HFF-Myc (cell line): ENCODE data around the gene LCOR.

Experiments used
- DNase-seq: peaks from one replicate; pipeline ENCODE4 v3.0.0-alpha.2; 2011; ENCODE audit warnings: low read depth; ENCODE audit errors: extremely low read depth
- H3K4me3 ChIP-seq: replicated peaks from 2 replicates; pipeline ENCODE4 v1.5.1; 2011; ENCODE audit warnings: low read depth, mild to moderate bottlenecking, control low read depth, low read length
- TF ChIP-seq, protein P1 (sequence below): IDR thresholded peaks from 2 replicates; pipeline ENCODE4 v1.5.1; 2012; ENCODE audit warnings: mild to moderate bottlenecking, low read depth, low read length, control low read depth; ENCODE audit errors: missing control alignments

Gene LCOR

DNA sequence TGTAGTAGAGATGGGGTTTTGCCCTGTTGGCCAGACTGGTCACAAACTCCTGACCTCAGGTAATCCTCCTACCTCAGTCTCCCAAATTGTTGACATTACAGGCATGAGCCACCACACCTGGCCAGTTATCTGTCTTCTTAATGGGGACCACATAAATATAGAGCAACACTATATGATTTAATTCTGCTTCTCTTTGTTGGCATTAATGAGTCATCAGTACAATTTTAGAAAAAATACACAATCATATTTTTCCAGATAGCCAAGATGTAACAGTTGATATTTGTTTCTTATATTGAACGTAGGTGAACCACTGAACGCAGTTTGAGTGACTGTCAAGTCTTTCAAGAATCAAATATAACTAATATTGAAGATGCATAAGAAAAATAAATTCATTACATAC lies 48.5 kb downstream of the LCOR start:
- DNase-seq, result no peak
- H3K4me3 ChIP-seq, result no peak overlapping the region
- TF ChIP-seq, protein P1, sequence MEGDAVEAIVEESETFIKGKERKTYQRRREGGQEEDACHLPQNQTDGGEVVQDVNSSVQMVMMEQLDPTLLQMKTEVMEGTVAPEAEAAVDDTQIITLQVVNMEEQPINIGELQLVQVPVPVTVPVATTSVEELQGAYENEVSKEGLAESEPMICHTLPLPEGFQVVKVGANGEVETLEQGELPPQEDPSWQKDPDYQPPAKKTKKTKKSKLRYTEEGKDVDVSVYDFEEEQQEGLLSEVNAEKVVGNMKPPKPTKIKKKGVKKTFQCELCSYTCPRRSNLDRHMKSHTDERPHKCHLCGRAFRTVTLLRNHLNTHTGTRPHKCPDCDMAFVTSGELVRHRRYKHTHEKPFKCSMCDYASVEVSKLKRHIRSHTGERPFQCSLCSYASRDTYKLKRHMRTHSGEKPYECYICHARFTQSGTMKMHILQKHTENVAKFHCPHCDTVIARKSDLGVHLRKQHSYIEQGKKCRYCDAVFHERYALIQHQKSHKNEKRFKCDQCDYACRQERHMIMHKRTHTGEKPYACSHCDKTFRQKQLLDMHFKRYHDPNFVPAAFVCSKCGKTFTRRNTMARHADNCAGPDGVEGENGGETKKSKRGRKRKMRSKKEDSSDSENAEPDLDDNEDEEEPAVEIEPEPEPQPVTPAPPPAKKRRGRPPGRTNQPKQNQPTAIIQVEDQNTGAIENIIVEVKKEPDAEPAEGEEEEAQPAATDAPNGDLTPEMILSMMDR, result no peak

DNA sequence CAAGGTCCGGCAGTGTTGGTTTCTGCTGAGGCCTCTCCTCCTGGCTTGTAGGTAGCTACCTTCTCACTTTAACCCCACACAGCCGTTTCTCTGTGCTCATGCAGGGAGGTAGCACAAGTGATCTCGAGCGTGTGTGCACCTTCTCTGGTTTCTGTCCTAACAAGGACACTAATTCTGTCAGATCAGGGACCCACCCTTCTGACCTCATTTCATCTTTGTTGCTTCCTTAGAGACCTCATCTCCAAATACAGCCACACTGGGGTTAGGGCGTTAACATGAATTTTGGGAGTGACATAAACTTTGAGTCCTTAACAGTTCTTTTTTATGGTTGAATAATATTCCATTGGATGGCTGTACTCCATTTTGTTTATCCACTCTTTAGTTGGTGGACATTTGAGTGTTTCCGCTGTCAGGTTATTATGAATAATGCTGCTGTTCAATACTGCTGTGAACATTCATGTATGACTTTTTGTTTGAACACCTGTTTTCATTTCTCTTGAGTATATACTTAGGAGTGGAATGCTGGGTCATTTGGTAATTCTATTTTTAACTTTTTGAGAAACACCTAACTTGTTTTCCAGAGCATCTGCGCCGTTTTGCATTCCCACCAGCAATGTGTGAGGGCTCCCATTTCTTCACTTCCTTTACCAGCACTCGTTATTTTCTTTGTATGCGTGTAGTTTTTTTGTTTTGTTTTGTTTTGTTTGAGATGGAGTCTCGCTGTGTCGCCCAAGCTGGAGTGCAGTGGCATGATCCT lies 57.5 kb downstream of the LCOR start:
- no peak for DNase-seq
- TF ChIP-seq, protein P1, result no peak
- no peak overlapping the region for H3K4me3 ChIP-seq

DNA sequence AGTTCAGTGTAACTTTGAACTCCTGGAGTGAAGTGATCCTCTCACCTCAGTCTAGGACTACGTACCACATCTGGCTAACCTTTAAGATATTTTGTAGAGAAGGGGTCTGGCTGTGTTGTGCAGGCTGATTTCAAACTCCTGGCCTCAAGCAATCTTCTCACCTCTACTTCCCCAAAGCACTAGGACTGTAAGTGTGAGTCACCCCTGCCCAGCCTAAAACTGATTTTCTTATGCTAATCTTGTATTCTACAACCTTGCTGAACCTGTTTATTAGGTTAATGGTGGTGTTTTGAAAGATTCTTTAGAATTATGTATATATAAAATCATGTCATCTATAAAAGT lies 58.0 kb downstream of the LCOR start:
- TF ChIP-seq, protein P1, result no peak
- no peak overlapping the region for H3K4me3 ChIP-seq
- DNase-seq, result no peak

DNA sequence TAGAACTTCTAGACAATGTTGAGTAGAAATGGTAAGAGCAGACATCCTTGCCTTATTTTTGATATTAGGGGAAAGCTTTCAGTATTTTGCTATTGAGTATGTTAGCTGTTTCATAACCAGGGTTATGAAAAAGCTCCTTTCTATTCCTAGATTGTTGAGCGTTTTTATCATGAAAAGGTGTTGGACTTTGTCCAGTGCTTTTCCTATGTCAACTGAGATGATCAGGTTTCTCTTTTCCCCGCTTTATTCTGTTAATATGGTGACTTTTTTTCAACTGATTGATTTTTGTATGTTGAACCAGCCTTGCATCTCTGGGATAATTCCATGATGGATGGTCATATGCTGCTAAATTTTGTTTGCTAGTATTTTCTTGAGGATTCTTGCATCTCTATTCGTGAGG lies 58.5 kb downstream of the LCOR start:
- no peak for DNase-seq
- TF ChIP-seq, protein P1, result no peak
- no peak overlapping the region for H3K4me3 ChIP-seq

DNA sequence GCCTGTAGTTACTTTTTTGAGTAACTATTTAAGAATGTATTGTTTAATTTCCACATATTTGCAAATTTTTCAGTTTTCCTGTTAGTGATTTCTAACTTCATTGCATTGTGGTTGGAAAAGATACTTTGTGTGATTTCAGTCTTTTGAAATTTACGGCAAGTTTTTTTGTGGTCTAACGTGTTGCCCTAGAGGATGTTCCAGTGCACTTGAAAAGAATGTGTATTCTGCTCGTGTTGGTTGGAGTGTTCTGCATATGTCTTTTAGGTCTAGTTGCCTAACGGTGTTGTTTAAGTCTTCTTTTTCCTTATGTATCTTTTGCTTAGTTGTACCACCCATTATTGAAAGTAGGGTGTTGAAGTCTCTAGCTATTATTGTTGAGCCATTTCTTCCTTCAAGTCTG lies 59.7 kb downstream of the LCOR start:
- H3K4me3 ChIP-seq, result no peak overlapping the region
- TF ChIP-seq, protein P1, result no peak
- DNase-seq, result no peak

DNA sequence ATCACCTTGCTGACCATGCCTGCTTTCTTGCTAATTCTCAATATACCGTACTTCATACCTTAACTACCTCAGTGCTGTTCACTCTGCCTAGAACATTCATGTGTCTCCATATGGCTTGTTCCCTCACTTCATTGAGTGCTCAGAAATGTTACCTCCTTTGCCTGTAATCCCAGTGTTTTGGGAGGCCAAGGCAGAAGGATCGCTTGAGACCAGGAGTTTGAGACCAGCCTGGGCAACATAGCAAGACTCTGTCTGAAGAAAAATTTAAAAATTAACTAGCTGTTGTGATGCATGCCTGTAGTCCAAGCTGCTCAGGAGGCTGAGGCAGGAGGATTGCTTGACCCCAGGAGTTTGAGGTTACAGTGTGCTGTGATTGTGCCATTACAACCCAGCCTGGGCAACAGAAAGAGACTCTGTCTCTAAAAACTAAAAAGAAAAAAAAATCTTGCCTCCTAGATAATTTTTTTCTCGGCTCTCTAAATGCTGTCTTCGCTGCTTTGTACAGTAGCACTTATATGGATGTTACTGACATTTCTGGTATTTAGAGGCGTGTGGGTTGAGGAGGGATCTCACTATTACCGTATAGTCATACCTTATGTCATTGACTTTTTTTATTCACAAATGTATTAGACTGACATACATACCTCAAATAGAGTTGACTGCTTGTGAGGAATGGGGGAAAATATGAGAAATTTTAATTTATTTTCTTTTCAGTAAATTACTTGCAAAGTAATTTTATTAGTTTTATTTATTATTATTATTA lies 63.7 kb downstream of the LCOR start:
- TF ChIP-seq, protein P1, result no peak
- H3K4me3 ChIP-seq, result no peak overlapping the region
- DNase-seq, result no peak
